GM12878 (cell line): ENCODE data around the gene CACNG1. TPM values are rescaled to one million over a fixed set of nuclear protein-coding genes. Genes with fewer than 3 reads are reported as not detected.

Experiments used
- ATAC-seq: fragments of 200-7000 bp; cut with Tn5 transposase; 3 replicates; pipeline ENCODE4 v1.9.1; 2020; ENCODE audit warnings: mild to moderate bottlenecking, moderate library complexity
- BruUV-seq: library from RNA; stranded (reverse); fragments of 400-500 nt; replicated peaks from 2 replicates; lab custom pipeline; 2021; lab: Mats Ljungman, UMichigan
- CTCF ChIA-PET: fragments of 300-600 bp; sonication (Branson Sonifier 250); formaldehyde crosslinking; extraction: SDS; loops from one replicate; lab custom pipeline; 2021; ENCODE audit warnings: inconsistent platforms; lab: Yijun Ruan, JAX
- POLR2A ChIA-PET: fragments of 350-600 bp; formaldehyde crosslinking; extraction: SDS; loops from one replicate; lab custom pipeline; 2021; ENCODE audit warnings: inconsistent platforms; lab: Charles Lee
- RAD21 ChIA-PET: fragments of 300-600 bp; sonication (Branson Sonifier 250); formaldehyde crosslinking; loops from one replicate; lab custom pipeline; 2023; ENCODE audit warnings: antibody characterized with exemption; ENCODE audit not compliant: unreplicated experiment; lab: Charles Lee
- SMC1A ChIA-PET: fragments of 300-600 bp; sonication (Branson Sonifier 250); formaldehyde crosslinking; loops from one replicate; lab custom pipeline; 2023; ENCODE audit not compliant: unreplicated experiment, uncharacterized antibody; lab: Charles Lee
- DNase-seq: peaks from one replicate; pipeline ENCODE4 v3.0.0-alpha.2; 2011; ENCODE audit warnings: low read depth, low spot score
- FAIRE-seq: peaks from 3 replicates; lab custom pipeline; 2011; peaks lifted over from hg19 to GRCh38; lab: Jason Lieb, UNC
- H2AFZ ChIP-seq: 2 replicates; pipeline ENCODE4 v1.6.0; 2011; ENCODE audit warnings: low read depth, low read length, control low read depth; ENCODE audit not compliant: control insufficient read depth
- H3K27ac ChIP-seq: 2 replicates; pipeline ENCODE4 v1.5.1; 2011; ENCODE audit warnings: control low read depth; ENCODE audit not compliant: control insufficient read depth, insufficient read depth
- H3K27me3 ChIP-seq, 2 experiments: replicated peaks in 1 of 2; 2 replicates each; pipeline versions ENCODE4 v1.6.0 to v1.6.1; 2011; ENCODE audit warnings: low read length in 1 of 2; ENCODE audit not compliant: control insufficient read depth in 2 of 2, insufficient read depth in 2 of 2
- H3K36me3 ChIP-seq, 2 experiments: 2 replicates each; pipeline ENCODE4 v1.5.1; 2011; ENCODE audit warnings: low read length in 1 of 2; ENCODE audit not compliant: control insufficient read depth in 2 of 2, insufficient read depth in 2 of 2
- H3K4me1 ChIP-seq: 2 replicates; pipeline ENCODE4 v1.6.1; 2011; ENCODE audit warnings: mild to moderate bottlenecking, low read length, moderate library complexity, mixed read lengths; ENCODE audit not compliant: control insufficient read depth, insufficient read depth
- H3K4me2 ChIP-seq: 2 replicates; pipeline ENCODE4 v1.6.0; 2011; ENCODE audit warnings: control low read depth; ENCODE audit not compliant: control insufficient read depth, insufficient read depth
- H3K4me3 ChIP-seq: fragments of 200-600 bp; sonication (generic); 2 replicates; pipeline ENCODE4 v1.5.1; 2016
- H3K79me2 ChIP-seq: 2 replicates; pipeline ENCODE4 v1.6.0; 2011; ENCODE audit warnings: low read length; ENCODE audit not compliant: control insufficient read depth, insufficient read depth
- H3K9ac ChIP-seq: 2 replicates; pipeline ENCODE4 v1.8.0; 2011; ENCODE audit warnings: low read length, control low read depth, mixed read lengths; ENCODE audit not compliant: control insufficient read depth, insufficient read depth
- H3K9me3 ChIP-seq: replicated peaks from 3 replicates; pipeline ENCODE4 v1.5.1; 2011; ENCODE audit warnings: mild to moderate bottlenecking, low read length; ENCODE audit not compliant: control insufficient read depth, insufficient read depth
- H4K20me1 ChIP-seq: 2 replicates; pipeline ENCODE4 v1.6.0; 2011; ENCODE audit not compliant: control insufficient read depth, insufficient read depth
- ATF3 ChIP-seq: IDR thresholded peaks from 2 replicates; pipeline ENCODE4 v1.6.1; 2011; ENCODE audit warnings: low read depth, mild to moderate bottlenecking, low read length, moderate library complexity, borderline replicate concordance; ENCODE audit errors: extremely low read depth
- ELK1 ChIP-seq: IDR thresholded peaks from 2 replicates; pipeline ENCODE4 v1.6.1; 2012; ENCODE audit warnings: low read depth, low read length, improper control_type of control experiment
- GABPA ChIP-seq: IDR thresholded peaks from 2 replicates; pipeline ENCODE4 v1.6.1; 2014; ENCODE audit warnings: antibody characterized with exemption, low read depth, mild to moderate bottlenecking, inconsistent platforms
- HCFC1 ChIP-seq: fragments of 150-350 bp; IDR thresholded peaks from 2 replicates; pipeline ENCODE4 v1.6.1; 2014; ENCODE audit warnings: low read length
- HDAC2 ChIP-seq: fragments of 200-600 bp; sonication (generic); IDR thresholded peaks from 2 replicates; pipeline ENCODE4 v1.6.1; 2017
- MXI1 ChIP-seq: fragments of 150-350 bp; IDR thresholded peaks from 2 replicates; pipeline ENCODE4 v1.6.1; 2011; ENCODE audit warnings: low read depth, mild to moderate bottlenecking, inconsistent platforms, low read length, improper control_type of control experiment
- NFIC ChIP-seq: IDR thresholded peaks from 2 replicates; pipeline ENCODE4 v1.6.1; 2012; ENCODE audit warnings: low read depth, mild to moderate bottlenecking, inconsistent platforms, low read length, moderate library complexity
- NR2C1 ChIP-seq: fragments of 450-650 bp; IDR thresholded peaks from 2 replicates; pipeline ENCODE4 v1.6.1; 2017; ENCODE audit warnings: antibody characterized with exemption, mild to moderate bottlenecking, moderate library complexity
- POLR2AphosphoS5 ChIP-seq: IDR thresholded peaks from 2 replicates; pipeline ENCODE4 v1.6.1; 2011; ENCODE audit warnings: mild to moderate bottlenecking, low read length, inconsistent platforms
- SIN3A ChIP-seq: IDR thresholded peaks from 2 replicates; pipeline ENCODE4 v1.6.1; 2012; ENCODE audit warnings: low read depth, low read length, improper control_type of control experiment
- TCF3 ChIP-seq: IDR thresholded peaks from 2 replicates; pipeline ENCODE4 v1.6.1; 2012; ENCODE audit warnings: low read depth, mild to moderate bottlenecking, low read length, borderline replicate concordance; ENCODE audit not compliant: insufficient read depth
- YY1 ChIP-seq: IDR thresholded peaks from 2 replicates; pipeline ENCODE4 v1.6.1; 2011; ENCODE audit warnings: low read depth, mild to moderate bottlenecking, low read length
- ZNF384 ChIP-seq: IDR thresholded peaks from 2 replicates; pipeline ENCODE4 v1.6.1; 2012; ENCODE audit warnings: low read depth, mild to moderate bottlenecking, low read length, improper control_type of control experiment, borderline replicate concordance
- WGBS: methylation state at CpG from one replicate; pipeline ENCODE4 v1.1.6; 2016; ENCODE audit warnings: low lambda C conversion rate; ENCODE audit not compliant: insufficient replicate concordance, insufficient coverage; ENCODE audit errors: missing lambda C conversion rate; 5-methylcytosine and 5-hydroxymethylcytosine counted together
- in situ Hi-C: fragments of 300-500 bp; cut with MboI; formaldehyde crosslinking; loops from 9 replicates; pipeline ENCODE4 v1.14.3; 2018; ENCODE audit warnings: mixed read lengths
- intact Hi-C: fragments of 100-400 bp; cut with micrococcal nuclease; formaldehyde crosslinking; loops from one replicate; pipeline ENCODE4 v1.14.2; 2022; ENCODE audit not compliant: unreplicated experiment
- polyA plus RNA-seq, 11 experiments: library from polyadenylated mRNA; depleted of rRNA in 4 of 11; unstranded in 6 of 11; stranded (reverse) in 5 of 11; fragments of >200 nt; fragmentation: Nextera tagmentation in 4 of 11; fragmentation: Illumina TruSeq in 1 of 11; extraction: Ambion mirVana in 4 of 11; extraction: Trizol in 1 of 11; gene quantifications; 1 replicate in 1 of 11; 2 replicates in 10 of 11; pipeline versions ENCODE4 v1.2.1 to v1.2.3, GENCODE V29; 2011 to 2016; ENCODE audit warnings: inconsistent platforms in 2 of 11, missing spikeins in 2 of 11, low read depth in 1 of 11
- total RNA-seq, 4 experiments: library from RNA; depleted of rRNA in 3 of 4; stranded (reverse); fragments of >200 nt in 3 of 4; fragmentation: Illumina TruSeq in 1 of 4; extraction: Trizol in 1 of 4; gene quantifications; 2 replicates each; pipeline versions ENCODE4 v1.2.1 to v1.2.3, GENCODE V29; 2013 to 2021
- TF ChIP-seq, protein P1 (sequence below): IDR thresholded peaks from 2 replicates; pipeline ENCODE4 v1.6.1; 2012; ENCODE audit warnings: low read depth, low read length, improper control_type of control experiment
- TF ChIP-seq, protein P2 (sequence below): IDR thresholded peaks from 2 replicates; pipeline ENCODE4 v1.6.1; 2012; ENCODE audit warnings: mild to moderate bottlenecking, low read depth, low read length

CACNG1 gene
- total and polyA plus RNA-seq, 10 of the 15 experiments (the other 5 are each of a cell fraction or from before 2014, with no cell fraction given): not detected

- Histone ChIP-seq H3K4me1 (no peaks in the 10 kb centered on the region), H3K79me2 (no peaks in the 10 kb centered on the region), H3K9ac (no peak overlapping the region), H3K27ac (no peak overlapping the region), H3K4me3 (no peak overlapping the region), H3K9me3 (no peaks in the 10 kb centered on the region), H3K36me3 (no peaks in the 10 kb centered on the region), H3K27me3 (no peaks in the 10 kb centered on the region), H4K20me1 (no peaks in the 10 kb centered on the region), H3K4me2 (no peak overlapping the region), H2AFZ (no peak overlapping the region)
- RAD21 ChIA-PET: no interaction called here
- WGBS: 82% methylated on average over 6 of the region's 6 CpGs
- TF ChIP-seq, protein P1, sequence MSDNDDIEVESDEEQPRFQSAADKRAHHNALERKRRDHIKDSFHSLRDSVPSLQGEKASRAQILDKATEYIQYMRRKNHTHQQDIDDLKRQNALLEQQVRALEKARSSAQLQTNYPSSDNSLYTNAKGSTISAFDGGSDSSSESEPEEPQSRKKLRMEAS: no peak
- TF ChIP-seq POLR2AphosphoS5 (no peak), ELK1 (no peak), YY1 (no peak), ZNF384 (no peak), SIN3A (no peak), GABPA (no peak), NFIC (no peak), HDAC2 (no peak), NR2C1 (no peak), TCF3 (no peak), ATF3 (no peak), HCFC1 (no peak), MXI1 (no peak)
- TF ChIP-seq, protein P2, sequence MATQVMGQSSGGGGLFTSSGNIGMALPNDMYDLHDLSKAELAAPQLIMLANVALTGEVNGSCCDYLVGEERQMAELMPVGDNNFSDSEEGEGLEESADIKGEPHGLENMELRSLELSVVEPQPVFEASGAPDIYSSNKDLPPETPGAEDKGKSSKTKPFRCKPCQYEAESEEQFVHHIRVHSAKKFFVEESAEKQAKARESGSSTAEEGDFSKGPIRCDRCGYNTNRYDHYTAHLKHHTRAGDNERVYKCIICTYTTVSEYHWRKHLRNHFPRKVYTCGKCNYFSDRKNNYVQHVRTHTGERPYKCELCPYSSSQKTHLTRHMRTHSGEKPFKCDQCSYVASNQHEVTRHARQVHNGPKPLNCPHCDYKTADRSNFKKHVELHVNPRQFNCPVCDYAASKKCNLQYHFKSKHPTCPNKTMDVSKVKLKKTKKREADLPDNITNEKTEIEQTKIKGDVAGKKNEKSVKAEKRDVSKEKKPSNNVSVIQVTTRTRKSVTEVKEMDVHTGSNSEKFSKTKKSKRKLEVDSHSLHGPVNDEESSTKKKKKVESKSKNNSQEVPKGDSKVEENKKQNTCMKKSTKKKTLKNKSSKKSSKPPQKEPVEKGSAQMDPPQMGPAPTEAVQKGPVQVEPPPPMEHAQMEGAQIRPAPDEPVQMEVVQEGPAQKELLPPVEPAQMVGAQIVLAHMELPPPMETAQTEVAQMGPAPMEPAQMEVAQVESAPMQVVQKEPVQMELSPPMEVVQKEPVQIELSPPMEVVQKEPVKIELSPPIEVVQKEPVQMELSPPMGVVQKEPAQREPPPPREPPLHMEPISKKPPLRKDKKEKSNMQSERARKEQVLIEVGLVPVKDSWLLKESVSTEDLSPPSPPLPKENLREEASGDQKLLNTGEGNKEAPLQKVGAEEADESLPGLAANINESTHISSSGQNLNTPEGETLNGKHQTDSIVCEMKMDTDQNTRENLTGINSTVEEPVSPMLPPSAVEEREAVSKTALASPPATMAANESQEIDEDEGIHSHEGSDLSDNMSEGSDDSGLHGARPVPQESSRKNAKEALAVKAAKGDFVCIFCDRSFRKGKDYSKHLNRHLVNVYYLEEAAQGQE: no peak
- POLR2A ChIA-PET: no interaction called here
- SMC1A ChIA-PET: no interaction called here
- FAIRE-seq (no peak), DNase-seq (no peak), ATAC-seq (no peak)
- intact Hi-C loops: no loop called here
- in situ Hi-C loops: no loop called here
- no TSS peak for BruUV-seq
- CTCF ChIA-PET: no interaction called here
Measured at GRCh38 chr17:67059372-67059771, 15.0 kb downstream of the CACNG1 start.
